Chondrocyte (in vitro differentiated cells): ENCODE data around the gene SORL1. TPM values are rescaled to one million over a fixed set of nuclear protein-coding genes. Genes with fewer than 3 reads are reported as not detected.

Experiments used
- DNase-seq: peaks from one replicate; pipeline ENCODE4 v3.0.0; 2021; ENCODE audit warnings: mixed read lengths, low spot score
- H3K27ac Mint-ChIP-seq: one replicate; pipeline ENCODE4 v1.8.0; 2021; ENCODE audit warnings: mild to moderate bottlenecking, moderate library complexity, mixed read lengths; ENCODE audit not compliant: unreplicated experiment
- H3K27me3 Mint-ChIP-seq: 2 replicates; pipeline ENCODE4 v1.8.0; 2021; ENCODE audit warnings: low read depth, mixed read lengths
- H3K36me3 Mint-ChIP-seq: 2 replicates; pipeline ENCODE4 v1.8.0; 2021; ENCODE audit warnings: low read depth, mixed read lengths
- H3K4me1 Mint-ChIP-seq: 2 replicates; pipeline ENCODE4 v1.8.0; 2021; ENCODE audit warnings: low read depth, mild to moderate bottlenecking, mixed read lengths
- H3K4me3 Mint-ChIP-seq: one replicate; pipeline ENCODE4 v1.8.0; 2021; ENCODE audit warnings: mild to moderate bottlenecking, moderate library complexity, mixed read lengths; ENCODE audit not compliant: unreplicated experiment
- H3K9me3 Mint-ChIP-seq: 2 replicates; pipeline ENCODE4 v1.8.0; 2021; ENCODE audit warnings: low read depth, mixed read lengths
- total RNA-seq: library from RNA; stranded (reverse); gene quantifications from 3 replicates; pipeline ENCODE4 v1.2.1, GENCODE V29; 2021
- TF ChIP-seq, protein P1 (sequence below): fragments of 200-600 bp; sonication (generic); IDR thresholded peaks from 2 replicates; pipeline ENCODE4 v1.5.0; 2021; ENCODE audit warnings: antibody characterized with exemption, mild to moderate bottlenecking, moderate library complexity

Gene SORL1
- total RNA-seq, 1 donor from 2014 or later, result 0.87 TPM

DNA sequence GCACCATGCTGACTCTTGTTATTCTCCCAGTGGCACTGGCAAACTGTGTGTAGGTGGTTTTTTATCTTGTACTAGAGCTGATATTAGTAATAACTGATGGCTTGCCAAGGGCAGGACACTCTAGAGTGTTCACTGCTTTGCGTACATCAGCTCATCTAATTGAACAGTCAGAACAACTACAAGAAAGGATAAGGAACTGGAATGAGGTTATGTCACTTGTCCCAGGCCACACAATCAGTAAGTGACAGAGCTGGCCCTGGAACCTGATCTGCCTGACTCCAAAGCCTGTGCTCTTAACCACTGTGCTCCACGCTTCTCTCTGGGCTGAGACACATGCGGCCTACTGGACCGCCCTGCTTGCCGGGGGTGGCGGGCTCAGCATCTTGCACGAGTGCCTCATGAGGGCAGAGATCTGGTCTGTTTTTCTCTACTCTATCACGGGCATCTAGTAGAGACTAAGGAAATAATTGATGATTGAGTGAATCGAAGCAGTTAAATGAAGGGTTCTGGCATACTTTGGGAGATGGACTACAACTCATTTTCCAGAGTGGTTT lies 156.5 kb downstream of the SORL1 start:
- Mint-ChIP-seq H3K27ac (no peak overlapping the region), H3K27me3 (peaks cover 26% of the 10 kb centered on the region), H3K4me1 (peaks cover 3% of the 10 kb centered on the region), H3K9me3 (peaks cover 3% of the 10 kb centered on the region), H3K36me3 (peaks cover 2% of the 10 kb centered on the region), H3K4me3 (no peak overlapping the region)
- TF ChIP-seq, protein P1, sequence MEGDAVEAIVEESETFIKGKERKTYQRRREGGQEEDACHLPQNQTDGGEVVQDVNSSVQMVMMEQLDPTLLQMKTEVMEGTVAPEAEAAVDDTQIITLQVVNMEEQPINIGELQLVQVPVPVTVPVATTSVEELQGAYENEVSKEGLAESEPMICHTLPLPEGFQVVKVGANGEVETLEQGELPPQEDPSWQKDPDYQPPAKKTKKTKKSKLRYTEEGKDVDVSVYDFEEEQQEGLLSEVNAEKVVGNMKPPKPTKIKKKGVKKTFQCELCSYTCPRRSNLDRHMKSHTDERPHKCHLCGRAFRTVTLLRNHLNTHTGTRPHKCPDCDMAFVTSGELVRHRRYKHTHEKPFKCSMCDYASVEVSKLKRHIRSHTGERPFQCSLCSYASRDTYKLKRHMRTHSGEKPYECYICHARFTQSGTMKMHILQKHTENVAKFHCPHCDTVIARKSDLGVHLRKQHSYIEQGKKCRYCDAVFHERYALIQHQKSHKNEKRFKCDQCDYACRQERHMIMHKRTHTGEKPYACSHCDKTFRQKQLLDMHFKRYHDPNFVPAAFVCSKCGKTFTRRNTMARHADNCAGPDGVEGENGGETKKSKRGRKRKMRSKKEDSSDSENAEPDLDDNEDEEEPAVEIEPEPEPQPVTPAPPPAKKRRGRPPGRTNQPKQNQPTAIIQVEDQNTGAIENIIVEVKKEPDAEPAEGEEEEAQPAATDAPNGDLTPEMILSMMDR, result no peak
- no peak for DNase-seq

DNA sequence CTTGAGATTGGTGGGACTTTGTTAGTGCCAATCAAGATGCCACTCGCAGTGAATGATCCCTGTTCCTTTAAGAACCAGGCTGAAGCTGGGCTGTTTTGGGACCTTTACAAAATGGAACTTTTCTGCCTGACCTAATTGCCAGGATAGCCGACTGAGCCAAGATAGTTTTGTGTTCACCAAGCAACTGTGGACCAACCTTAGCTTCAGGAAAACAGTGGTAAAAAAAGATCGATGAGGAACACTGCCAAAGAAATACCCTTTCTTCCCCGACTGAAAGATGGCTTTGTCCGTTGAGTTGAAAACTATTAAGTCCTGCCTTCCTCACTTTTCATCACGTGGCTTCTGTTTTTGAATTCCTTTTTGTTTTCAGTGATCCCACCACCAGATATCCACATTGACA lies 158.6 kb downstream of the SORL1 start:
- H3K36me3 Mint-ChIP-seq, result peaks cover 2% of the 10 kb centered on the region
- no peak for DNase-seq
- no peak overlapping the region for H3K4me3 Mint-ChIP-seq
- H3K4me1 Mint-ChIP-seq, result peaks cover 20% of the 10 kb centered on the region
- peaks cover 3% of the 10 kb centered on the region for H3K9me3 Mint-ChIP-seq
- H3K27ac Mint-ChIP-seq, result no peak overlapping the region
- H3K27me3 Mint-ChIP-seq, result peaks cover 20% of the 10 kb centered on the region
- TF ChIP-seq, protein P1, result no peak

DNA sequence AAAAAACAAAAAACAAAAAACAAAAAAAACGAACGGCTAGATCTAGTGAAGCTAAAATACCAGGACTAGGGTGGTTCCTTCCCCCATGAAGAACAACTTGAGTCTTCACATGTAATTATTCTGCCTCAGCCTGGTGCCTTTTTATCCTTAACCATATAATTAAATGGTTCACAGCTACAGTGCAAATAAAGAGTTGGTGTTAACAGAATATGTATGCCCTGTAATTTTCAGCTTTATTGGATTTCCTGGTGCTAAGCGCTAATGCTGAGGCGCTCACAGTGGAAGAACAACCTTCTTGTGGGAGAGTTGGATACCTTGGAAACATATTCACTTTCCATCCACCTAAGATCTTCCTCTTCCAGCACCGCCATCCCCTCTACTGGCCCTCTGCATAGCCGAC lies 159.1 kb downstream of the SORL1 start:
- Mint-ChIP-seq H3K27me3 (peaks cover 20% of the 10 kb centered on the region), H3K9me3 (peaks cover 3% of the 10 kb centered on the region), H3K4me3 (no peak overlapping the region), H3K27ac (no peak overlapping the region), H3K36me3 (peaks cover 2% of the 10 kb centered on the region), H3K4me1 (peaks cover 20% of the 10 kb centered on the region)
- no peak for DNase-seq
- TF ChIP-seq, protein P1, result no peak

DNA sequence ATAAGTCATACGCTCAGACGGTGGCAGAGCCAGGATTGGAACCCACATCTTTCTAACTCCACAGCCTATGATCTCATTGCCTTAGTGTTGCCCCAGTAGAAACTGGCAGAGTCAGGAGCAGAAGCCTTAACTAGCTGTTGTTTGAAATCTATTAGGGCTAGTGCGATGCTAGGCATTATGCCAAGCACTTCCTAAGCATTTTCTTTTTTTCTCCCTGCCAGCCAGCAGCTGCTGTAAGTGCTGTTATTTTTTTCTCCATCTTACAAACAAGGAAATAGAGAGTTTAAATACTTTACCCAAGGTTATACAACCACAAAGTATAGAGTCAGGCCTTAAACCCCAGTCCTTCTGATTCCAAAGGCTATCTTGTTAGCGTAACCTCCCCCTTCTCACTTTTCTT lies 161.6 kb downstream of the SORL1 start:
- H3K9me3 Mint-ChIP-seq, result peaks cover 3% of the 10 kb centered on the region
- no peak overlapping the region for H3K27ac Mint-ChIP-seq
- peaks cover 13% of the 10 kb centered on the region for H3K27me3 Mint-ChIP-seq
- no peak for DNase-seq
- H3K4me3 Mint-ChIP-seq, result no peak overlapping the region
- TF ChIP-seq, protein P1, result no peak
- peaks cover 20% of the 10 kb centered on the region for H3K4me1 Mint-ChIP-seq
- peaks cover 2% of the 10 kb centered on the region for H3K36me3 Mint-ChIP-seq

DNA sequence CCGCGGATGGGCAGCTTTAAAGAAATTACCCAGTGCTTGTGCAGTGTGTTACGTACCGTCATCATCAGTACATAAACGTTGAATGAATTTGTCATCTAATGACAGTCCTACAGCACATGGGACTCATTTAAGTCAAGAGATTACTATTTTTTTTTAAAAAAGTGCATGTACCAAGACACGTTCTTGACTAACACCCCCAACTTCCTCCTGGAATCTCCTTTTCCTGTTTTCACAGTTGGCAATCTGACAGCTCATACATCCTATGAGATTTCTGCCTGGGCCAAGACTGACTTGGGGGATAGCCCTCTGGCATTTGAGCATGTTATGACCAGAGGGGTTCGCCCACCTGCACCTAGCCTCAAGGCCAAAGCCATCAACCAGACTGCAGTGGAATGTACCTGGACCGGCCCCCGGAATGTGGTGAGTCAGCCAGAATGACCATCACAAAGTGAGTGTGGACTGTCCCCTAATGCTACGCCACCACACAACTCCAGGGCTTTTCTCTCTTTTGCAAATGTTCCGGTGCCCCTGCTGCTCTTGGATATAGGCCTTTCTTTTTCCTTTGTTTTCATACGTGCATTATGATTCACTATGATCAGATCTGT lies 162.6 kb downstream of the SORL1 start:
- Mint-ChIP-seq H3K27ac (no peak overlapping the region), H3K4me3 (no peak overlapping the region), H3K4me1 (peaks cover 20% of the 10 kb centered on the region), H3K36me3 (no peaks in the 10 kb centered on the region), H3K27me3 (peaks cover 7% of the 10 kb centered on the region), H3K9me3 (no peaks in the 10 kb centered on the region)
- no peak for DNase-seq
- TF ChIP-seq, protein P1, result no peak
